OCI-LY7 (cell line): Measurements from ENCODE around the gene MUC22. TPM values are rescaled to one million over a fixed set of nuclear protein-coding genes. Genes with fewer than 3 reads are reported as not detected.

ENCODE experiments used
- BruUV-seq: library from RNA; stranded (reverse); fragments of 400-500 nt; replicated peaks from 2 replicates; lab custom pipeline; 2021; lab: Mats Ljungman, UMichigan
- CTCF ChIA-PET: fragments of 300-600 bp; sonication (Branson Sonifier 250); formaldehyde crosslinking; loops from one replicate; lab custom pipeline; 2022; ENCODE audit warnings: antibody characterized with exemption; ENCODE audit not compliant: unreplicated experiment; lab: Charles Lee
- POLR2A ChIA-PET: fragments of 300-600 bp; sonication (Branson Sonifier 250); formaldehyde crosslinking; loops from one replicate; lab custom pipeline; 2022; ENCODE audit warnings: antibody characterized with exemption; lab: Charles Lee
- DNase-seq: peaks from one replicate; pipeline ENCODE4 v3.0.0-alpha.2; 2015; ENCODE audit warnings: low spot score
- H2AFZ ChIP-seq: fragments of 200-600 bp; sonication (generic), shearing (Covaris generic); 2 replicates; pipeline ENCODE4 v1.6.1; 2014; ENCODE audit warnings: mild to moderate bottlenecking, antibody characterized with exemption, low read length, moderate library complexity
- H3K27ac ChIP-seq: fragments of 200-600 bp; sonication (generic); 2 replicates; pipeline ENCODE4 v1.5.1; 2014; ENCODE audit warnings: mixed run types, low read depth, mild to moderate bottlenecking, moderate library complexity, low read length, inconsistent platforms; ENCODE audit not compliant: poor library complexity, severe bottlenecking
- H3K36me3 ChIP-seq: fragments of 200-600 bp; sonication (generic); 2 replicates; pipeline ENCODE4 v1.6.1; 2014; ENCODE audit warnings: mild to moderate bottlenecking, antibody characterized with exemption, low read length, moderate library complexity, mixed read lengths; ENCODE audit not compliant: insufficient read depth
- H3K4me1 ChIP-seq: fragments of 200-600 bp; sonication (generic); 2 replicates; pipeline ENCODE4 v1.5.1; 2014; ENCODE audit warnings: mild to moderate bottlenecking, low read length; ENCODE audit not compliant: insufficient read depth, poor library complexity, severe bottlenecking
- H3K4me2 ChIP-seq: fragments of 200-600 bp; sonication (generic); 2 replicates; pipeline ENCODE4 v1.6.1; 2014; ENCODE audit warnings: mild to moderate bottlenecking, low read length
- H3K4me3 ChIP-seq: fragments of 200-600 bp; sonication (generic); 2 replicates; pipeline ENCODE4 v1.5.1; 2014; ENCODE audit warnings: mild to moderate bottlenecking, low read depth, low read length; ENCODE audit not compliant: poor library complexity, severe bottlenecking
- H3K79me2 ChIP-seq: fragments of 200-600 bp; sonication (generic); 2 replicates; pipeline ENCODE4 v1.6.1; 2016; ENCODE audit warnings: low read depth, mild to moderate bottlenecking, low read length, moderate library complexity, mixed read lengths; ENCODE audit not compliant: insufficient read depth
- H3K9me2 ChIP-seq: fragments of 200-600 bp; sonication (generic); 2 replicates; pipeline ENCODE4 v1.6.1; 2016; ENCODE audit warnings: mild to moderate bottlenecking, low read length, mixed read lengths; ENCODE audit not compliant: insufficient read depth
- H3K9me3 ChIP-seq: fragments of 200-600 bp; sonication (generic); 2 replicates; pipeline ENCODE4 v1.6.1; 2014; ENCODE audit warnings: mild to moderate bottlenecking, mixed run types, low read length, mixed read lengths
- H4K20me1 ChIP-seq: fragments of 200-600 bp; sonication (generic); 2 replicates; pipeline ENCODE4 v1.6.1; 2014; ENCODE audit warnings: mild to moderate bottlenecking, antibody characterized with exemption, low read length, moderate library complexity, mixed read lengths; ENCODE audit not compliant: insufficient read depth
- EZH2phosphoT487 ChIP-seq: fragments of 200-600 bp; sonication (generic); IDR thresholded peaks from 2 replicates; pipeline ENCODE4 v1.6.1; 2018; ENCODE audit warnings: low read depth, borderline replicate concordance, mild to moderate bottlenecking, mixed run types, antibody characterized with exemption, low read length, moderate library complexity, mixed read lengths
- intact Hi-C: fragments of 100-400 bp; cut with micrococcal nuclease; formaldehyde crosslinking; loops from one replicate; pipeline ENCODE4 v1.10.0; 2022; ENCODE audit not compliant: unreplicated experiment
- total RNA-seq, 2 experiments: library from RNA; depleted of rRNA in 1 of 2; stranded (reverse); fragments of >200 nt in 1 of 2; shearing (Covaris generic) in 1 of 2; gene quantifications; 2 replicates each; pipeline ENCODE4 v1.2.3, GENCODE V29; 2014 to 2022
- TF ChIP-seq, protein P1 (sequence below): fragments of 200-600 bp; sonication (generic); conservative IDR thresholded peaks from 2 replicates; pipeline ENCODE4 v1.5.1; 2014; ENCODE audit warnings: mild to moderate bottlenecking, antibody characterized with exemption, low read length, moderate library complexity, mixed read lengths

MUC22 gene
- total RNA-seq, 2 experiments from 2014 or later = not detected

DNA sequence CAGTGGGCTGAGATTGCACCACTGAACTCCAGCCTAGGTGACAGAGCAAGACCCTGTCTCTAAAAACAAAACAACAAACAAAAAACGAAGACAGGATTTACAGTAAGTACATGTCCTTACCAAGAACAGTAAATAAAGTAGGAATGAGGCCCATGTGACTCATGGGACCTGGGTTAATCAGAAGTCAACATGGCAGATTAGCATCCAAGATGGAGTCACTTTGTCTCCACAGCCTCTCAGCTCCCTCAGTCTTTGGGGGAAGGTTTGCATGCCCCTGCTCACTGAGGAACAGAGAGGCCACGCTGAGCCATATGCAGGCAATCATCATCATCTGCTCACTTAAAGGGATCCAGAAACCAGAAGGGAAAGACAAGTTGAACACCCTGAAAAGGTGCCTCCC, 7.8 kb upstream of the MUC22 start:
- Histone ChIP-seq H3K4me1 (no peaks in the 10 kb centered on the region), H3K9me3 (no peaks in the 10 kb centered on the region), H3K36me3 (no peaks in the 10 kb centered on the region), H3K4me3 (no peak overlapping the region), H4K20me1 (no peaks in the 10 kb centered on the region), H2AFZ (no peak overlapping the region), H3K9me2 (no peaks in the 10 kb centered on the region), H3K4me2 (no peak overlapping the region), H3K27ac (no peak overlapping the region), H3K79me2 (no peaks in the 10 kb centered on the region)
- CTCF ChIA-PET = no interaction called here
- POLR2A ChIA-PET = no interaction called here
- no TSS peak for BruUV-seq
- no peak for TF ChIP-seq EZH2phosphoT487
- TF ChIP-seq, protein P1, sequence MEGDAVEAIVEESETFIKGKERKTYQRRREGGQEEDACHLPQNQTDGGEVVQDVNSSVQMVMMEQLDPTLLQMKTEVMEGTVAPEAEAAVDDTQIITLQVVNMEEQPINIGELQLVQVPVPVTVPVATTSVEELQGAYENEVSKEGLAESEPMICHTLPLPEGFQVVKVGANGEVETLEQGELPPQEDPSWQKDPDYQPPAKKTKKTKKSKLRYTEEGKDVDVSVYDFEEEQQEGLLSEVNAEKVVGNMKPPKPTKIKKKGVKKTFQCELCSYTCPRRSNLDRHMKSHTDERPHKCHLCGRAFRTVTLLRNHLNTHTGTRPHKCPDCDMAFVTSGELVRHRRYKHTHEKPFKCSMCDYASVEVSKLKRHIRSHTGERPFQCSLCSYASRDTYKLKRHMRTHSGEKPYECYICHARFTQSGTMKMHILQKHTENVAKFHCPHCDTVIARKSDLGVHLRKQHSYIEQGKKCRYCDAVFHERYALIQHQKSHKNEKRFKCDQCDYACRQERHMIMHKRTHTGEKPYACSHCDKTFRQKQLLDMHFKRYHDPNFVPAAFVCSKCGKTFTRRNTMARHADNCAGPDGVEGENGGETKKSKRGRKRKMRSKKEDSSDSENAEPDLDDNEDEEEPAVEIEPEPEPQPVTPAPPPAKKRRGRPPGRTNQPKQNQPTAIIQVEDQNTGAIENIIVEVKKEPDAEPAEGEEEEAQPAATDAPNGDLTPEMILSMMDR = no peak
- intact Hi-C loops = no loop called here
- no peak for DNase-seq

DNA sequence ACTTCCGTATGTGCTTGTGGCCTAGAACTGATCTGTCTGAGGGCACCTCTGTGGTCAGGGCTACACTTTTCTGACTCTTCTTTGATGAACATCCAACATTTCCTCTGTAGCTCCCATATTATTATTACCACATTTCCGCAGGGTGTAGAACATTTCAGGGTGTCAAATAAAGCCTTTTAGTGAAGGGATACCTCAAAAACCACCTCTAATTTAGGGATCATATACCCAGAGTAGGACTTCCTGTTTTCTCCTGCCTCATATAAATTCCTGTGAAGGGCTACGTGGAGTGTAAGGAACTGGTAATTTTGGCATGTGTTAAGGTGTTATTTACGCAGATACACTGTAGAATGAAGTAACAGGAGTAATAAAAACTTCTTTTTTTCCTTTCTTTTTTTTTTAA, 5.5 kb upstream of the MUC22 start:
- Histone ChIP-seq H4K20me1 (no peaks in the 10 kb centered on the region), H3K9me2 (no peaks in the 10 kb centered on the region), H3K27ac (no peak overlapping the region), H2AFZ (no peak overlapping the region), H3K9me3 (no peaks in the 10 kb centered on the region), H3K4me3 (no peak overlapping the region), H3K36me3 (no peaks in the 10 kb centered on the region), H3K4me2 (no peak overlapping the region), H3K79me2 (no peaks in the 10 kb centered on the region), H3K4me1 (no peaks in the 10 kb centered on the region)
- intact Hi-C loops = no loop called here
- CTCF ChIA-PET = no interaction called here
- POLR2A ChIA-PET = no interaction called here
- DNase-seq = no peak
- no TSS peak for BruUV-seq
- TF ChIP-seq, protein P1 = no peak
- no peak for TF ChIP-seq EZH2phosphoT487

DNA sequence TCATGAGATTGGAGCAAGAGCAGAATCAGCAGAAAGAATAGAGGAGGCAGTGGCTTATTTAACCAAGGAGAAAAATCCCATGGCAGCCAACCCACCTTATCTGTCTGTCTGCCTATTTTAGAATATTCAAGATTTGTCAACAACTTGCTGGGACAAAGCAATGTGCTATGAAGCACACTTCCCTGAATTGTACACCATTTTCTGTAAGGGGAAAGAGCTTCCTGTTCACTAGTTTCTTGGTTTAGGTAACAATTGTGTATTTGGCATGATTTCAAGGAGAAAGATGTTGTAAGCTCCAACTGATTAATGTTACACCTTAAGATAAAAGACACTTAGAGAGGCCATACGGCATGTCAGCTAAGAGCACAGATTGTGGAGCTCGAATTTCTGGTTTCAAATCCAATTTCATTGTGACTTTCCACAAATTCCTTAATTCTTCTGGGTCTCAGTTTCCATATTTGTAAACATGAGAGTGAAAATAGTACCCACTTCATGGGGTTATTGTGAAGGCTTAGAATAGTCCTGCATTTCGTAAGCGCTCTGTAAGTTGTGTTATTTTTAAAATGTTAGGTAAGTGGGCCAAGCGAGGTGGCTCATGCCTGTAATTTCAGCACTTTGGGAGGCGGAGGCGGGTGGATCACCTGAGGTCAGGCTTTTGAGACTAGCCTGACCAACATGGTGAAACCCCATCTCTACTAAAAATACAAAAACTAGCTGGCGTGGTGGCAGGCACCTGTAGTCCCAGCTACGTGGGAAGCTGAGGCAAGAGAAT, 4.8 kb upstream of the MUC22 start:
- no peaks in the 10 kb centered on the region for H3K9me3 ChIP-seq
- no peak for DNase-seq
- CTCF ChIA-PET = no interaction called here
- intact Hi-C loops = no loop called here
- H2AFZ ChIP-seq = no peak overlapping the region
- H3K36me3 ChIP-seq = no peaks in the 10 kb centered on the region
- H3K9me2 ChIP-seq = no peaks in the 10 kb centered on the region
- H3K79me2 ChIP-seq = no peaks in the 10 kb centered on the region
- H3K4me1 ChIP-seq = no peaks in the 10 kb centered on the region
- no peak overlapping the region for H3K27ac ChIP-seq
- POLR2A ChIA-PET = no interaction called here
- no TSS peak for BruUV-seq
- TF ChIP-seq, protein P1 = no peak
- no peak for TF ChIP-seq EZH2phosphoT487
- H3K4me3 ChIP-seq = no peak overlapping the region
- H3K4me2 ChIP-seq = no peak overlapping the region
- no peaks in the 10 kb centered on the region for H4K20me1 ChIP-seq
